GM21786 (cell line): Measurements from ENCODE around the gene CLEC14A.

Source experiments
- ATAC-seq: cut with Tn5 transposase; IDR thresholded peaks from one replicate; pipeline ENCODE4 v1.9.1; 2021; ENCODE audit not compliant: unreplicated experiment

The CLEC14A gene

GRCh38 chr14:38250331-38250730, 5.6 kb downstream of the CLEC14A start:
- no peak for ATAC-seq

DNA sequence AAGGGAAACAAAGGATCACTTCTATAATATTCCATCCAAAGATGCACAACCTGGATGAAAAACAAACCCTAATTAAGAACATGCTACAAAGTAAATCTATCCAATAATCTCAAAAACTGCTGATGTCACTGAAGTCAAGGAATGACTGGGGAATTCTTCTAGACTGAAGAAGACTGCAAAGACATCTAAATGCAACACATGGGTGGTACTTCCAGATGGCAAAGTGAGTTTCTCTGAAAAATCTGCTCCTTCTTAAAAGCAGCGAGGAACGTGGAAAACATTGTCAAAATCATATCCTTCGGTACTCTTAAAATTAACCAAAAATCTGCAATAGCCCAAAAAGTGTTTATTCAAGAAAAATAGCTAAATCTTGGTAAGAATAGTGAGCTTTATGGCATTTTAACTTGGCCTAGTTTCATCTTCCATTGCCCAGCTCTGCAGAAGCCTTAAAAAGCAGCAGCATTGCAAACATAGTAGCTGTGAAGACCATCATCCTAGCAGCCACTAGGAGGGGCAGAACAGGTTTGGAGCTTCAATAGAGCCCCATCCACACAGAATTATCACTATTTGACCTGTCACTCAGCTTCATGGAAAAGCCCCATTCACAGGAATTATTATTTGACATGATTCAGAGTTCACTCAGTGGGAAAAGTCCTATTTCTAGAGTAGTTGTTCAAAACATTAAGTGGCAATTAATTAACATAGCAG, 7.4 kb downstream of the CLEC14A start:
- ATAC-seq, result no peak

DNA sequence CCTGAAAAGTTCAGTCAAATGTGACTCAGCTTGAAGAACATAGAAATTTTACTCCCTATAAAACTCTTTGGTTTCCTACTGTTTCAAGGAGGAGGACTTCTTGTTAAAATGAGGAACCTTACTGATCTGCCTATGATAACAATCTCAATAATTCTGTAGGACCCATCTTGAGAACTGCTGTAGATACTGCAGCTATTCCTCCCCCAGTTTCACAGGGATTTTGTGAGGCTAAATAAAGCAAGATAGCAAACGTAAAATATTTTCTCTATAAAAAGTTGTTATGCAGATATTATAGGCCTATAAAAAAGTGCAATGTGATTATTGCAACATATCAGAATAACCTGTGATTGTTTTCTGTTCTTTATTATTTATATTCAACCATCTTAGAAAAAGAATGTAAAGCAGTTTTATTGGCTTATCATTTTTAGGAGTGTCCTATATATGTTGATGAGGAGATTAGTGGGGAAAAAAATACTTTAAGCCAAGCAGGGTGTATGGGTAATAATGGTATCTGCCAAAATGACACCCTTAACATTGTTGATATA, 12.1 kb downstream of the CLEC14A start:
- ATAC-seq, result no peak

DNA sequence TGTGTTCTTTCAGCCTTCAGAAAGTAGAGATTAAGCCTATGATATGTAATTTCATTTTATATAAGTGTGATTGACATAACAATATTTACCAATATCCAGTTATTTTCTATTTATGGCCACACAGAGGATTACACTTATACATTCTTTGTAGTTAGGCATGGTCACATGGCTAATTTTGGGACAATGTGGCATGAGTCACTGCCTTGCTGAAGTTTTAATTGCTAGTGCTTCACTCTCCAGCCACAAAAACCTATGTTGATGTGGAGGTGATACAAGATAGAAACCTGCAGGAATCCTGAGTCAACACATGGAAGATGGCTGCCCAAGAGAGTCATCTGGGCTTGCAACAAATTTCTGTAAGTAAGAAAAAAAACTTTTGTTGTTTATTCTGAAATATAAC, 17.0 kb downstream of the CLEC14A start:
- no peak for ATAC-seq

GRCh38 chr14:38238332-38238731, 17.6 kb downstream of the CLEC14A start:
- ATAC-seq, result no peak

DNA sequence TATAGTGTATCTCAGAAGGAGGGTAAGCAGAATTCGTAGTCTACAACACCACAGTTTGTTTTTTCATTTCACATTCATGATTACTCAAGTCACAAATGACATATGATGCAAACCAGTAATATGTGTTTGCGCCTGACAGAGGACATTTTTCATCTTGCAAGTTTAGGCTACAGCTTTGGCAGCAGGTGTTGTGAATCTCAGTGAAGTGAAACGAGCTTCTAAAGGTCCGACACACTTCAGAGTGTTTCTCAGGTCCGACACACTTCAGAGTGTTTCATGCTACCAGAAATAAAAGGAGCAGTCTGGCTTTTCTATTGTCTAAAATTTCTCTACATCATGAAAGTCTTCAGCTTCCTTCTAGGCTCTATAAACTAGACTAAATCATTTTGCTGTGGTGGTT, 22.7 kb downstream of the CLEC14A start:
- no peak for ATAC-seq

GRCh38 chr14:38226366-38226765, 29.5 kb downstream of the CLEC14A start:
- no peak for ATAC-seq

GRCh38 chr14:38225946-38226345, 29.9 kb downstream of the CLEC14A start:
- no peak for ATAC-seq

DNA sequence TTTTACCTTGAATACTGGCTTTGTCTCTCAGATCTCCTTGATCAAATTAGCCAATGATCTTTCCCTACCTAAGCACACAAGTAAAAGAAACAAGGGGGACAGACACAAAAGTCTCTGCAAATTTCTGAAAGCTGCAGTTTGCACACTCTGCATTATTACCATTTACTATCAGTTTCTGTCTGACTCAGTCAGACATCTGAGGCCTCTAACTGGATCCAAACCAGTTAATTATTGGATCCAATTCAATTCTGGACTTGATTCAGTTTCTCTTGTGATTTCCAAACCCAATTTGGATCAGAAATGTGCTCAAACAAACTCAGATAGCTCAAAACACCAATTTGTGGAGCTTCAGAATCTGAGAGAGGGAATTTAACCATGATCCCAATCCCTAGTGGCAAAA, 31.6 kb downstream of the CLEC14A start:
- no peak for ATAC-seq

GRCh38 chr14:38221077-38221476, 34.8 kb downstream of the CLEC14A start:
- ATAC-seq, result no peak

DNA sequence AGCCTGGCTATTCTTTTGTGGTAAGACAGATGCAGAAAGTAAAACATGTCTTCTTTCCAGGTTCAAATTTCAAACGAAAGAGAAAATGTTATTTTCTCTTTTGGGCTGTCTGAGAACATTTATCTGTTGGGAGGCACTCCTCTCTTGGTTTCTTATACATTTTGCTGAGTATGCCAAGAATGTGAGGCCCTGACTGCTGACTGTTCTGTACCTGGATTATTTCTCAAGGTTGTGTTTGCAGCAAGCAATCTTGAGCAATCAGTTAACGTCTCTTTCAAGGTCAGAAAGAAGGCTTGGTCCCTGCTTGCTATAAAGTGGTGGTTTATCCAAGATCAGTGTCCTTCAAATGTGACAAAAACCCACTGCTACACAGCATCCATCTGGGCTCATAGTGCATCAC, 38.3 kb downstream of the CLEC14A start:
- no peak for ATAC-seq

DNA sequence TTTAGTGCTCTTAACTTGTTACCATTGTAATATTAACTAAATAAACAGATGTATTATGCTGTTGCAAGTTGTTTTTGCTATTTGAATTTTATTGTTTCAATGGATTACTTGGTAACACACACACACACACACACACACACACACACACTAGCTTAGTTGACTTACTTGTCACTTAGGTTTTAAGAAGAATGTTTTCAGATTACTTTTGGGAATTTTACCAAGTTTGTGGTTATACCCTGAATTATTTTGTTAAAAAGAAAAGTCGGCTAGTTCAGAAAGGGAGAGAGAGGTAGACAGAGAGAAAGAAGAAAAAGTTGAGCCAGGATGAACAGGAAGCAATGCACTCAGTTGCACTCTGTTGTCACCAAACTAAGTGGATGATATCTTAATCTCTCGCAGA, 42.9 kb downstream of the CLEC14A start:
- ATAC-seq, result no peak

GRCh38 chr14:38212111-38212510, 43.8 kb downstream of the CLEC14A start:
- no peak for ATAC-seq

DNA sequence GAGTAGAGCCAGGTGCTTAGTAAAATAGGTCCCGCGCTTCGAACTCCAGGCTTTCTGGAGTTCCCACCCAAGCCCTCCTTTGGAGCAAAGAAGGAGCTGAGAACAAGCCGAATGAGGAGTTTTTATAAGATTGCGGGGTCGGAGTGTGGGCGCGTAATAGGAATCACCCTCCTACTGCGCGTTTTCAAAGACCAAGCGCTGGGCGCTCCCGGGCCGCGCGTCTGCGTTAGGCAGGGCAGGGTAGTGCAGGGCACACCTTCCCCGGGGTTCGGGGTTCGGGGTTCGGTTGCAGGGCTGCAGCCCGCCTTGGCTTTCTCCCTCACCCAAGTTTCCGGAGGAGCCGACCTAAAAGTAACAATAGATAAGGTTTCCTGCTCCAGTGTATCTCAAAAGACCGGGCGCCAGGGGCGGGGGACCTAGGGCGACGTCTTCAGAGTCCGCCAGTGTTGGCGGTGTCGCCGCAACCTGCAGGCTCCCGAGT, 44.6 kb downstream of the CLEC14A start:
- no peak for ATAC-seq

DNA sequence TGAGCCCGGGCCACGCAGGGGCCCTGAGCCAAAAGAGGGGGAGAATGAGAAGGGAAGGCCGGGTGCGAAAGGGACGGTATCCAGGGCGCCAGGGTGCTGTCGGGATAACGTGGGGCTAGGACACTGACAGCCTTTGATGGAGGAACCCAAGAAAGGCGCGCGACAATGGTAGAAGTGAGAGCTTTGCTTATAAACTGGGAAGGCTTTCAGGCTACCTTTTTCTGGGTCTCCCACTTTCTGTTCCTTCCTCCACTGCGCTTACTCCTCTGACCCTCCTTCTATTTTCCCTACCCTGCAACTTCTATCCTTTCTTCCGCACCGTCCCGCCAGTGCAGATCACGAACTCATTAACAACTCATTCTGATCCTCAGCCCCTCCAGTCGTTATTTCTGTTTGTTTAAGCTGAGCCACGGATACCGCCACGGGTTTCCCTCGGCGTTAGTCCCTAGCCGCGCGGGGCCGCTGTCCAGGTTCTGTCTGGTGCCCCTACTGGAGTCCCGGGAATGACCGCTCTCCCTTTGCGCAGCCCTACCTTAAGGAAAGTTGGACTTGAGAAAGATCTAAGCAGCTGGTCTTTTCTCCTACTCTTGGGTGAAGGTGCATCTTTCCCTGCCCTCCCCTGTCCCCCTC, 45.2 kb downstream of the CLEC14A start:
- ATAC-seq, result no peak

DNA sequence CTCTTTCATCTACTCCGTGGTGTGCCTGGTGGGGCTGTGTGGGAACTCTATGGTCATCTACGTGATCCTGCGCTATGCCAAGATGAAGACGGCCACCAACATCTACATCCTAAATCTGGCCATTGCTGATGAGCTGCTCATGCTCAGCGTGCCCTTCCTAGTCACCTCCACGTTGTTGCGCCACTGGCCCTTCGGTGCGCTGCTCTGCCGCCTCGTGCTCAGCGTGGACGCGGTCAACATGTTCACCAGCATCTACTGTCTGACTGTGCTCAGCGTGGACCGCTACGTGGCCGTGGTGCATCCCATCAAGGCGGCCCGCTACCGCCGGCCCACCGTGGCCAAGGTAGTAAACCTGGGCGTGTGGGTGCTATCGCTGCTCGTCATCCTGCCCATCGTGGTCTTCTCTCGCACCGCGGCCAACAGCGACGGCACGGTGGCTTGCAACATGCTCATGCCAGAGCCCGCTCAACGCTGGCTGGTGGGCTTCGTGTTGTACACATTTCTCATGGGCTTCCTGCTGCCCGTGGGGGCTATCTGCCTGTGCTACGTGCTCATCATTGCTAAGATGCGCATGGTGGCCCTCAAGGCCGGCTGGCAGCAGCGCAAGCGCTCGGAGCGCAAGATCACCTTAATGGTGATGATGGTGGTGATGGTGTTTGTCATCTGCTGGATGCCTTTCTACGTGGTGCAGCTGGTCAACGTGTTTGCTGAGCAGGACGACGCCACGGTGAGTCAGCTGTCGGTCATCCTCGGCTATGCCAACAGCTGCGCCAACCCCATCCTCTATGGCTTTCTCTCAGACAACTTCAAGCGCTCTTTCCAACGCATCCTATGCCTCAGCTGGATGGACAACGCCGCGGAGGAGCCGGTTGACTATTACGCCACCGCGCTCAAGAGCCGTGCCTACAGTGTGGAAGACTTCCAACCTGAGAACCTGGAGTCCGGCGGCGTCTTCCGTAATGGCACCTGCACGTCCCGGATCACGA, 46.0 kb downstream of the CLEC14A start:
- ATAC-seq, result no peak

- ATAC-seq, result no peak
These were observed 47.0 kb downstream of the CLEC14A start for GRCh38 chr14:38208618-38209562.

- ATAC-seq, result no peak
These were observed 47.9 kb downstream of the CLEC14A start, which contains the start of gene SSTR1 for GRCh38 chr14:38207736-38208617. SSTR1 (plus strand) TSS chr14:38207904; CDS start chr14:38209390, 1,486 bp downstream.

DNA sequence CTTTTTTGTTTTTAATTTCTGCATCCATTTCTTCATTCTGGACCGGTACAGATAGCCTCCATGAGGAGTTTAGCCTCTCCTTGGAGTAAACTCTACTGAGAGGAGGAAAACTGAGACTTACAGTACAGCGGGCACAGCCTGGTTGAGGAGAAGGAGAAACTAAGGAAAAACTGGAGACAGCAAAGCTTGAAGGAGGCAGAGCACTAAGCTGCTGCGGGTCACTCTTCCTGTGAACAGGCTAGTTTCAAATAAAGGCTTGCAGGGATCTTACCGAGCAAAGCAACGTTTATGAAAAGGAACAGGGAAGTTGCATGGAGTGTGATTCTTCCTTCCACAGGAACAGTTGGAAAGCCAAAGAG, 48.5 kb downstream of the CLEC14A start:
- ATAC-seq, result no peak
